GM12872 (cell line): ENCODE results near the gene IGFN1.
A peak's percentile ranks its signal among the peaks of the same experiment; 100 is the strongest.

ENCODE experiments used
- CTCF ChIP-seq: IDR thresholded peaks from 3 replicates; pipeline ENCODE4 v1.5.1; 2011; ENCODE audit warnings: low read depth, mild to moderate bottlenecking, low read length, moderate library complexity; ENCODE audit not compliant: insufficient read depth

The IGFN1 gene

GRCh38 chr1:201145132-201145531 is 45.5 kb upstream of the IGFN1 start:
- no peak for TF ChIP-seq CTCF

GRCh38 chr1:201145816-201146215 is 44.8 kb upstream of the IGFN1 start:
- TF ChIP-seq CTCF, result no peak

DNA sequence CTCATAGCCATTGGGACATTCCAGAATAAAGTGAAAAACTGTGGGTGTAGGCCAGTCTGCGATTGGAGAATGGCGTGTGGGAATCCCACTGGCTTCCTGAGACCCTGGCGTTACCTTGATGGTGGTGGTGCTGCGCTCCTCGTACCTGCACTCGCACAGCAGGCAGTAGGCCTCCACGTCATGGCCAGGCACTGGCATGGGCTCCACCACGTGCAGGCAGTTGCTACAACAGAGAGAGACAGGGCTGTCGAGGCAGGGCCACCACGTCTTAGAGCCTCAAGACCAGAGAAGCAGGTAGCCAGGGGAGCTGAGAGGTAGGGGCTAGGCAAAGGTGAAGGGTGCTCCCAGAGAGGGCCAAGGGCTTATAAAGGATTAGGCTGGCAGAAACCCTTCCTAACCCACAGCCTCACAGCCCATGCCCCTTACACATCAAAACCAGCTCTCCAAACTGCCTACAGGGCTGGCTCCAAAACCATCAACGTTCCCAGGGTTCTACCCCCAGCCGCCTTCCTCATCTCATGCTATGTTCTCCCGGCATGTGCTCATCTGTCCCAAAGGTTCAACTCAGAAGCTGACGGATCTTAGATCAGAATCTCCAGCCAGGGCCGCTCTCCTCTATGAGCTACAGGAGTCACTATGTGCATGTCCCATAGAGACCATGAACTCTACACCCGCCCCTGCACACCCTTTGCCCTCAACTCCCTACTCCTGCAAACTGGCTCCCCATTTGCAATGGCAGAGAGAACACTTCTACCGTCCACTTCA is 43.8 kb upstream of the IGFN1 start:
- no peak for TF ChIP-seq CTCF

DNA sequence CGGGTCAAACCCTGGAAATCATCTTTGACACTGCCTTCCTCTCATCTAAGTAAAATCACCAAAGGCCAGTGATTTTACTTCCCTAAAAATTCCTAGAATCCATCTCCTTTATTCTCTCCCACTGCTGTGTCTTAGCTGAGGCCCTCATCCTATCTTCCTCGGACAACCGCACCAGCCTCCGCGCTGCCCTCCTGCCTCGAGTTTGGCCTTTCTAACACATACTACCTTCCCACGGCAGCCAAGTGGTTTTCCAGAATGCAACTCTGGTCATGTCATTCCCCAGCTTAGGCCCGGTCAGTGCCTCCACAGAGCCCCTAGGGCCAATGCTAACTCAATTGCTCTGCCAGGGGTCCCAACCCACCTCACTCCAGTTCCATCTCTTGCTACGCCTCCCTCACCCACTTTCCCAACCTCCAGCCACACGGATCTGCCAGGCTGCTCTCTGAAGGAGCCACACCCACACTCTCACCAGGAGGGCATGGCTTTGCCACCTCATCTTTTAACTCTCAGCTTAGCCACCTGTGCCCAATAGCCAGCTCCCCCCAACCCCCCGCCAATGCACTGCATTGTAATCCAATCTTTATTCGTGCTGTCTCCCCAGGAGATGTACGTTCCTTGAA is 43.1 kb upstream of the IGFN1 start:
- no peak for TF ChIP-seq CTCF

GRCh38 chr1:201149400-201149799 is 41.2 kb upstream of the IGFN1 start:
- peak; percentile 59 for TF ChIP-seq CTCF

DNA sequence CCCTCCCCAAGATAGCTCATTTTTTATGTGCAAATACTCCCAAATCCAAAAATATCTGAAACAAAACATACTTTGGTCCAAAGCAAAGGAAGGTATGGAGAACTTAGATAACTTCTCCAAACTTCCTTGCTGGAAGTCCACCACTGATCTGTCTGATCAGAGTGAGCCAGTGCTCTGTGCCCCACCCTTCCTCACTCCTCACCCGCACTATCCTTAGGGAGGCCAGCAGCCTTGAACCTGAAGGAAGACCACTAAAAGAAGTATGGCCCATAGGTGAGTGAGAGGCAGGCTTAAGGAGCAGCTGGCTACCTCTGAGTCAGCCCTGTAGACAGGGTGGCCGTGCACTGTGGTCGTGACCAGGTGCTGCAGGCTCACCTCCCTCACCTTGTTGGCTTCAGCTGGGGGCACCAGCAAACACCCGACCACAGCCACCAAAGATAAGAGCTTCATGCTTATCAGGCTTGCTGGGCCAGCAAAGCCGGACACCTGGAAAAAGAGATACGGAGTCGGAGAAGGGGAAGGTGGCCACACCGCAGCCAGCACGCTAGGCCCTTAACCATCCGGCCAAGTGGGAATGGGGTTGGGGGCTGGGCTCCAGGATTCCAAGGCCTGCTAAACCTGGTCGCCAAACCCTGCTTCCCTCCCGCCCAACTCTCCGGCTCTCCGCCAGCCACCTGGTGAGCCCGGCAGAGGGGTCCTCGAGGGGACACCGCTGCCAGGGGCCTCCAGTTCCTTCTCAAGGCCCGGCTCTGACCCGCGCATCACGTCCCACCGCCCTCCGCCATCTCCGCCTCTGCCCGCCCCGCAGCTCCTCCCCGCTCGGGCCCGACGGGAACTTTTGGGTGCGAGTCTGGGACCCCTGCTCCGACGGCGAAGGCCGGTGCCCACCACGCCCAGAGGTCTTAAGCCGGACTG is 36.9 kb upstream of the IGFN1 start:
- no peak for TF ChIP-seq CTCF
